ENCODE results near the gene ULK4.

The ULK4 gene

DNA sequence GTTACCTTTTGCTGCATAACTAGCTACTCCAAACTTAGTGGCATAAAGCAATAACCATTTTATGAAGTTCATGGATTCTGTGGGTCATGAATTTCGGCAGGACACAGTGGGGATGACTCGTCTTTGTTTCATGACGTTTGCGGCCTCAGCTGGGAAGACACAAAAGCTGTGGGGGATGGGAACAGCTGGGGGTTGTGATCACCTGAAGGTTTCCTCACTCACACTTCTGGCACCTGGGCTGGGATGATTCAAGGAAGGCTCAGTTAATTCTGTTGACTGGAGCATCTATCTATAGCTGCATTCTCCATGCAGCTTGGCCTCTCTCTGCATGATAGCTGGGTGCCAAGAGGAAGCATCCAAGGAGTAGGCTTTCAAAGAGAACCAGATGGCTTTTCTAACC lies 332.8 kb downstream of the ULK4 start:
- DNase-seq, result no peak

- DNase-seq, result no peak
Observed at GRCh38 chr3:41627477-41628087, 334.3 kb downstream of the ULK4 start.

GRCh38 chr3:41612853-41613252 lies 349.1 kb downstream of the ULK4 start:
- DNase-seq, result no peak

DNA sequence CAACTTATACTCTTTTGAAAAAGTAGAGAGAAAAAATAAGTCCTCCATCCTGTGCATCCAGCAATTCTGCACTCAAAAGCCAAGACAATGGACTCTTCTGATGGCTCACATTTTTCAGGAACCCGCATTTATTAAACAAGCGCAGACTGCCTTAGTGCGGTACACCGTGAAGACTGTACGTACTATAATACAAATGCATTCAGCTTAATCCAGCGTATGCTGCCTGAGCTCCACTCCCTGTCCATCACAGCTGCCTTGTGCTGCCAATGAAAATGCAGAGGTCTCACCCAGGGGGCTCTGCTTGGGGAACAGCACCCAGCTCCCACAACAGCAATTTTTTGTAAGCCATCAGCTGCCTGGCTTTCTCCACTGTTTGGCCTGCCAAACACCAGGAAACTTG lies 350.9 kb downstream of the ULK4 start:
- DNase-seq, result no peak

- no peak for DNase-seq
Observed at GRCh38 chr3:41608347-41608746, 353.6 kb downstream of the ULK4 start.

DNA sequence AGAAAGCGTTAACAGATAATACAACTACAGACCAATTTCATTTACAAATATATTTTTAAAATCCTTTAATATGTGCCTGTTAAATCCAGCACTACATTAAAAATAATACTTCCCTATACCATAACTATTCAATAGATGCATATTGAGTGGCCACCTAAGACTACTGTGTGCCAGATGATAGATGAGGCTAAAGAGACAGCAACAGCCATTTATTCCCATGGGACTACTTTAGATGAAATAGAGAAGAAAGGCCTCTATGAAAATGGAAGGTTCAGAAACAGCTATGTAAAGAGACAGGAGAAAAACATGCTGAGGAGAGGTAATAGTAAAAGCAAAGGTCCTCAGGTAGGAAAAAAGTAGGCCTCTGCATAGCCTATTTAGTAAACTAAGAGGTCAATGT lies 358.1 kb downstream of the ULK4 start:
- DNase-seq, result no peak

- DNase-seq, result no peak
Observed at GRCh38 chr3:41602121-41602520, 359.8 kb downstream of the ULK4 start.

DNA sequence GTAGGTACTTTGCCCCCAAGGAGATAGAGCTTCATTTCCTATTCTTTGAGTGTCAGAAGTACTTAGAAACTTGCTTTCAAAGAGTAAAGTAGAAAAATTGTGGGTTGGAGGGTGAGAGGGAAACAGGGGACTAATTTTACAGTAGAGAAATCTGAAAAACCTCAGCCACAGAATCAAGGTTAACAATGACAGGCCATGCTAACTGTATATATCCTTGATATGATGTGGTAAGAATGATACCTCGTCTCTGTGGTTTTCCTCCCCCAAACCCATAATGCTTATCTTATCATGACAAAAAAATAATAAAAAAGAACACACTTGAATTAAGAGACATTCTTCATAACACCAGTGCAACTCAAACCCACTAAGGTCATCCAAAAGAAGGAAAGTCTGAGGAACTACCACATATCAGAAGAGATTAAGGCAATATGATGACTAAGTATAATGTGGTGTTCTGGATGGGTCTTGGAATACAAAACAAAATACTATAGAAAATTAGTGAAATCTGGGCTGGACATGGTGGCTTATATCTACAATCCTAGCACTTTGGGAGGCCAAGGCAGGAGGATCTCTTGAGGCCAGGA lies 360.4 kb downstream of the ULK4 start:
- no peak for DNase-seq

DNA sequence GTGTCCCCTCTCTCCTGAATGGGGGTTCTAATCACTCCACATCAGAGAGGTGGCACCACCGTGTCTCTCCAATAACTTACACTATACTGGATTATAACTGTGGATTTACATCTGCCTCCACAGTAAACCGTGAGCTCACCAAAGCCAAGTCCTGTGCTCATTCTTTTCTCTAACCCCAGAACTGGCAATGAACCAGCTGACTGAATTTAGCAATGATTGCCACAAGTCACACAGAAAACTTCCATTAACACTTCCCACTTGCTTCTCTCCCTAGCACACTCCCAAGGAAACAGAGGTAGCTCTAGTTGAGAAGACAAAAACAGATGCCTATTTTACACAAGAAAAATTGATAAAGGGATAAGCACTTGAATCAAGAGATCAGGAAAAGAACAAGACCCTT lies 361.3 kb downstream of the ULK4 start:
- DNase-seq, result no peak

DNA sequence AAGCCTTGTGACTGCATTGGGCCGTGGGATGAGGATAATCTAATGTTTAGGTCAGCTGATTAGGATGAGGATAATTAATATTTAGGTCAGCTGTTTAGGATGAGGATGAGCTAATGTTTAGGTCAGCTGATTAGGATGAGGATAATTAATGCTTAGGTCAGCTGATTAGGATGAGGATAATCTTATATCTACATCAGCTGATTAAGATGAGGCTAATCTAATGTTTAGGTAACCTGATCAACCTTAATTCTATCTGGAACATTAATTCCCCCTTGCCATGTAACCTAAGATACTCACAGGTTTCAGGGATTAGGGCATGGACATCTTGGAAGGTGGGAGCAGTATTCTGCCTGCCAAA lies 362.8 kb downstream of the ULK4 start:
- DNase-seq, result no peak

- DNase-seq, result no peak
Observed at GRCh38 chr3:41598402-41599126, 363.3 kb downstream of the ULK4 start.

- no peak for DNase-seq
Observed at GRCh38 chr3:41593774-41594173, 368.1 kb downstream of the ULK4 start.

- peak; percentile 51 for DNase-seq
Observed at GRCh38 chr3:41592753-41593510, 369.0 kb downstream of the ULK4 start.

DNA sequence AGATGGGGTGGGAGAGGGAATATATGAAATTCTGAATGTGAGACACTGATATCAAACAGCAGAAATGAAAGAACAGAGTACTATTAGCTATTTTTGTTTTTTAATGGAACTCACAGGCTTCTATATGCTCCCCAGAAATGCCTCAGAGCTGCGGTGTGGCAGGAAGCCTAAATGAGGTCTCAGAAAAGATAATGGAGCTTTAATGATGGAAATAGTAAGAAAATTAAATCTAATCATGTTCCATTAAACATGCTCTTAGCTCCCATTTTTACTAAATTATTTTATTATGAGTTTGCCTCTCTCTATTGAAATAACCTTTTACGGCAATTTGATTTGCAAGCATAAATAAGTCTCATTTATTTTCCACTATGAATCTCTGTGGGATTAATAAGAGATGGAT lies 378.9 kb downstream of the ULK4 start:
- DNase-seq, result no peak

- no peak for DNase-seq
Observed at GRCh38 chr3:41581700-41582099, 380.2 kb downstream of the ULK4 start.

DNA sequence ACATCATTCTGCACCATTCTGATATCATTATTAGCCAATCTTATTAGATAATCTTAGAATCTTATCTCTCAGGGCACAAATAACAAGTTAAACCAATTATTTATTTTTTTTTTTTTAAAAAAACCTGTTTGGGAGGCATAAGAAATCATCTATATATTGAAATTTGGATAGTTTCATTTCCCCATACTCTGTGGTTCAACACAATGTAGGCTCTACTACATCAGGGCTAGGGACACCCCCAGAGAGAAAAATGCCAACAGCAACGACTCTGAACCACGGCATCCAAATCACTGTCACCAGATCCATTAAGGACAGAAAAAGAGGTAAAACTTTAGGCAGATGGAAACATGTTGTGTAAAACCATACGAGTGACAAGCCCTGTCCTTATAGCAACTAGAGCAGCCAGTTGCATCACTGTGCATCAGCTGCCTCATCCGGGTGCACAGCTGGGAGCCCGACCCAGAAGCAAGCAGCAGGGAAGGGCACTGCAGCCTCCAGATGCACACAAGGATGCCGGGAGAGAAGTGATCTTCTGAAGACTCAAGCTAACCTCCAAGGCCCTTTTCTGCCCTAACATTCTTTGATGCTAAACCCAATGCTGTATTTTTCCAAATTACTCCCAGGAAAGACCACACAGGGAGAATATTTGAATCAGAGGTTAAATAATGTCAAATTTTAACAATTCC lies 381.5 kb downstream of the ULK4 start:
- DNase-seq, result peak; percentile 19

- no peak for DNase-seq
Observed at GRCh38 chr3:41579861-41580260, 382.0 kb downstream of the ULK4 start.

GRCh38 chr3:41578798-41579197 lies 383.1 kb downstream of the ULK4 start:
- no peak for DNase-seq

DNA sequence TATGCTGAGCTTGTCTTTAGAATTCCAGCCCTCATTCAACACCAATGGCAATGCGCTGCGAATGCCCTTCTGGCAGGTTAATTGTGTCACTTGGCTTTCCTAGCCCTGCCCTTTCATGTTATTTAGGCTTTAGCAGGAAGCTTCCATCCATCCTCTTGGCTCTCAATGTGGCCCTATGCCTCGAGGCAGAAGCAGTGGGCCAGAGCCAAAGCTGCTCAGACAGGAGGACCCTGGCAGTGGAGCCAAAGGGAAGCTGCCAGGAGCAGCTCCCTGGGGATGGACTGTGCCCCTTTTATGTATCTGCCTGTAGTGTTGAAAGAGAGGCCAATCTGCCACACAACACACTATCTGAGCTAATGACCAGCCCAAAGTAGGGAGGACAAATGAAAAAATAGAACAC lies 386.2 kb downstream of the ULK4 start:
- DNase-seq, result no peak

- no peak for DNase-seq
Observed at GRCh38 chr3:41574900-41575299, 387.0 kb downstream of the ULK4 start.

GRCh38 chr3:41573591-41573990 lies 388.3 kb downstream of the ULK4 start:
- no peak for DNase-seq

GRCh38 chr3:41572092-41572491 lies 389.8 kb downstream of the ULK4 start:
- no peak for DNase-seq

DNA sequence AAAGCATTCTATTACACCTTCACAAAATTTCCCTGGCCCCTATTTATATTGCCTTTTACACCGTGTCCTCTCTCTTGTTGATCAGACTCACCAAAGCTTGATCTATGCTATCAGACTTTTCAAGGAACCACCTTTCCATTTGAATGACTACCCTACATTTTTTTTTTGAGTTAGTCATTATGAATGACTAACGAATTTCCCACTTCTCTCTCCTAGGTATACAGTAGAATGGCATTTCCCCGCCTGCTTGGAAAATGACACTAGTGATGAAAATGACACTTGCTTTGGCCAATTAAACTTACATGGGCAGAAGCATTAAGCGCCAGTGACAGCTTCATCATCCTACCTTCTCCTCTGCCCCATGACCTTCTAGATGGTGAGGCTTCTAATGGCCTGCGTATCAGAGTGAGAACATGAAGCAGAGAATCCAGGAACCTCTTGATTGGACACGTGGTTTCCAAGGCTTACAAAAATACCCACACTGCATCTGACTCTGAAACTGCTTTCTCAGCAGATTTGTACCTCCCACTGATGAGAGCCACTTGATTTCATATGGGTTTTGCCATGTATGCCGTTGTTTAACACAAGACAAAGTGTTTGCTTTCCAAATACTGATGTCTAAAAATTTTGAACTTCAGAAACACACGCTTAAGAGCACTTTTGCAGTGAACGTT lies 392.1 kb downstream of the ULK4 start:
- no peak for DNase-seq
